ENCODE results near the gene SUSD4. TPM values are rescaled to one million over a fixed set of nuclear protein-coding genes. Genes with fewer than 3 reads are reported as not detected.
"Not testable (repeated sequence)": the region's sequence is repeated elsewhere in the genome, so short reads cannot be mapped to it uniquely, and the experiment has no call there.

The SUSD4 gene
- total RNA-seq, 1 donor from 2014 or later, result 0.13 TPM

DNA sequence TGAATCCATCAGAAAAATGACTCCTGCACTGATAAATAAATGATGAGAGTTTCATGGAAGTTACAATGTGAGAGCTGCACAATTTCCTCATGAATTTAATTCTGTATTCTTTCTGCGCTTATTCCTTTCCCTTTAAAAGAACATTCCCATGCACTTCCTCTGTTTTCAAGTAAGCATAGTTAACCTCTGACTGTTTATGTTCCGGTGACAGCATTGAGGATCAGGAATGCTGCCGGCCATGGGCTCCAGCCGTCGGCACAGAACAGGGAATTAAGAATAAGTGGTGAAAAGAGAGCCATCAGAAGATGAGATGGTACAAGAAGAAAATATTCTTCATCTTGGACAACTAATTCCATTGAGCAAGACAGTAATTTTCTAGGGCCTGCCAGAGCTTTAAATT, 65.3 kb downstream of the SUSD4 start:
- peak in 1 of 2 donors; percentile 9 for DNase-seq (ENCODE audit: low read depth in 2 of 2)

GRCh38 chr1:223297800-223298199, 66.2 kb downstream of the SUSD4 start:
- DNase-seq (ENCODE audit: low read depth in 2 of 2), result no peak

GRCh38 chr1:223291796-223292195, 72.2 kb downstream of the SUSD4 start:
- no peak for DNase-seq (ENCODE audit: low read depth in 2 of 2)

- no peak for DNase-seq (ENCODE audit: low read depth in 2 of 2)
Observed at GRCh38 chr1:223290397-223290796, 73.6 kb downstream of the SUSD4 start.

DNA sequence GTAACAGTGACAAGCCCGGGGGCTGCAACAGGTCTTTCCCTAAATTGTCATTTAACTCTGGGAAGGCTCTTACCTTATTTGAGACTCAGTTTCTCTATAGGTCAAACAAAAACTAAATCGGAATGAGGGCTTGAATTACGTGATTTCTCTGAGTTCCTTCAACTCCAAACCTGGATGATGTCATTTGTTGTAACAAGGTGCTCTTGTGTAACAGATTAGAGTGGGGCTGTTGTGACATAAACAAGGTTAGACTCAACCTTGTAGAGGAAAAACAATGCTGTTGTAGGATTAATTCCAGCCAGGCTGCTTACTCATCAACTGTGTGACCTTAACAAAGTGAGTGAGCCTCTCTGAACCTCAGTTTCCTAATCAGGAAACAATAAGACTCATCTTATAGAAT, 74.4 kb downstream of the SUSD4 start:
- DNase-seq (ENCODE audit: low read depth in 2 of 2), result no peak

DNA sequence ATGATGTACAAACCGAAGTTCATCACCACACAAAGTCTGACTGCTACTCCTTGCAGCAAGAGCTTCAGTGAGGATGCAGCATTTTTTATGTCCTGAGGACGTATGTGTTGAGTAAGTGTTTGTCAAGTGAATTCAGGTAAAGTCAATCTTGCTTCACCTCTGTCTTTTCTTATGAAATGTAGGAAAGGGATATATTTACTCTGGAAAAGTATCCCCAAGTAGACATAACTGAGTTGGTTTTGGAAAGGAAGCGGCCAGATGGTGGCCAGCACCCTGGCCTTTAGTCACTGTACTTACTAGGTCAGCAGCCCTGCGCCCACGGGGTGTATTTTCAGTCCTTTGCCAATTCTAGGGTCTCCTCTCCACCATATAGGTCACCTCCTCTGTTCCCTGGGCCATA, 75.2 kb downstream of the SUSD4 start:
- no peak for DNase-seq (ENCODE audit: low read depth in 2 of 2)

GRCh38 chr1:223285452-223285851, 78.5 kb downstream of the SUSD4 start:
- no peak for DNase-seq (ENCODE audit: low read depth in 2 of 2)

GRCh38 chr1:223283697-223284096, 80.3 kb downstream of the SUSD4 start:
- not testable (repeated sequence) for DNase-seq (ENCODE audit: low read depth in 2 of 2)

DNA sequence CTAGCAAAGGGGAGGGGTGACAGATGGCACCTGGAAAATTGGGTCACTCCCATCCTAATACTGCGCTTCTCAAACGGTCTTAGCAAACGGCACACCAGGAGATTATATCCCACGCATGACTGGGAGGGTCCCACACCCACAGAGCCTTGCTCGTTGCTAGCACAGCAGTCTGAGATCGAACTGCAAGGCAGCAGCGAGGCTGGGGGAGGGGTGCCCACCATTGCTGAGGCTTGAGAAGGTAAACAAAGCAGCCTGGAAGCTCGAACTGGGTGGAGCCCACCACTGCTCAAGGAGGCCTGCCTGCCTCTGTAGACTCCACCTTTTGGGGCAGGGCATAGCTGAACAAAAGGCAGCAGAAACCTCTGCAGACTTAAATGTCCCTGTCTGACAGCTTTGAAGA, 85.7 kb downstream of the SUSD4 start:
- not testable (repeated sequence) for DNase-seq (ENCODE audit: low read depth in 2 of 2)

DNA sequence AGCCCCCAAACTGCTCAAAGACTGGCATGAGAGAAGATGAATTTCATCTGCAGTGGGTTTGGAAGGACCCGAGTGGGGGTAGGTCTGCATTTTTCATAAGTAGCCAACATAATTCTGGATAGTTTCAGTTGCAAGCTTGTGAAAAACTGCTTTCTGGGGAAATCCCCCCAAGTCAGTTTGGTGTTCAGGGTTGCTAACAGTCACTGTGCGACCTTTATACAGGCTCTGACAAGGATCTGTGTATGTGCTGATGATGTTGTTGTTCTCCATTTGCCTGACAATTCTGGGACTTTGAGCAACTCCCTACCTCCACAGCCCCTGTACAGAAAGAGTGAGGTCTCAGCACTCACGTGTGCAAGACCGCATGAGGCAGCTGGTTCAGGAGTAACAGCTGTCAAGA, 87.9 kb downstream of the SUSD4 start:
- DNase-seq (ENCODE audit: low read depth in 2 of 2), result no peak

GRCh38 chr1:223273511-223273910, 90.5 kb downstream of the SUSD4 start:
- DNase-seq (ENCODE audit: low read depth in 2 of 2), result no peak

DNA sequence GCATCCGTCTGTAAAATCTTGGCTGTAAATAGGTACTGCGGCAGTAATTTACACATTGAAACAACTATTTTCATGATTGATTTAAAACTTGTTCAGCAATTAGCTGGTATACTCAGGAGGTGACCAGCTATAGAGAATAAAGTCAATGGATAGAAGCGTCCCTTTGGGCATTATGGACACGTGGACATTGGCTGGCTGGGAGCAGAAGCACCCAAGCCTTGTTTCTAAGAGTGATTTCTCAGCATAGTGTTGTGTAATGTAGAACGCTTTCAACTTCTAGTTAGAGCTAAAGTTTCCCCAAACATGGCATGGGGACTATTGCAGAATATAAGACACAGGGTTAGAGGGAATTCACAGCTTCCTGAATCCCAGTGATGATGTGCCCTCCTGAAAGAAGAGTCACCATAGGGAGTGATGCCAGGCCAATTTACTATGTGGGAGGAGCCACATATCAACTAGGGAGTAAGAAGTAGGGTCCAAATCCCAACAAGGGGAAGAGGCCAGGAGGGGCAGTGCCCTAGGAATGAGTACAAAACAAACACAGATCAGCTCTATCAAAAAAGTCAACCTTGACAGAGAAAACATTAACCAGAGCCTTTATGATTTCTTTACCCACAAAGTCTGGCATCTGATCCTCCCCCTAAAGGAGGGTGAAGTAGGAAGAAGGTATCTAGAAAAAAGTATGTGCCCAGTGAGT, 92.7 kb downstream of the SUSD4 start:
- no peak for DNase-seq (ENCODE audit: low read depth in 2 of 2)

GRCh38 chr1:223270155-223270554, 93.8 kb downstream of the SUSD4 start:
- no peak for DNase-seq (ENCODE audit: low read depth in 2 of 2)

DNA sequence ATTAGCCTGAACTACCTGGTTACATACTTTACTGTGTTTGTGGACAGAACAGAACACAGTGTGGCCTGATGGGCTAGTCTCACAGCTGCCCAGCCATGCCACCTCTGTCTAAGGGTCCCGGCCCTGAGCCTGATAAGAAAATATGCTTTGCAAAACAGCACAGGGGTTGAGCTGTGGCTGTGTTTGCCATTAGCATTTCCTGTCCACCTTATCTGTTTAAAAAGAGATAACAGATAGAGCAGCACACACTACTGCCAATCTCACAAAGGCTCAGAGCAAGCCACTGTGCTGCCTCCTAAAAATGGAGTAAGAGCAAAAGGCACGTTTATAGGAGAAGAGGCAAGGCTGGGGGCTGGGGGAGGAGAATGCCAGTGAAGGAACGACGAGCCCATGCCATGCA, 95.0 kb downstream of the SUSD4 start:
- DNase-seq (ENCODE audit: low read depth in 2 of 2), result no peak

- DNase-seq (ENCODE audit: low read depth in 2 of 2), result no peak
Observed at GRCh38 chr1:223266632-223267172, 97.3 kb downstream of the SUSD4 start.

DNA sequence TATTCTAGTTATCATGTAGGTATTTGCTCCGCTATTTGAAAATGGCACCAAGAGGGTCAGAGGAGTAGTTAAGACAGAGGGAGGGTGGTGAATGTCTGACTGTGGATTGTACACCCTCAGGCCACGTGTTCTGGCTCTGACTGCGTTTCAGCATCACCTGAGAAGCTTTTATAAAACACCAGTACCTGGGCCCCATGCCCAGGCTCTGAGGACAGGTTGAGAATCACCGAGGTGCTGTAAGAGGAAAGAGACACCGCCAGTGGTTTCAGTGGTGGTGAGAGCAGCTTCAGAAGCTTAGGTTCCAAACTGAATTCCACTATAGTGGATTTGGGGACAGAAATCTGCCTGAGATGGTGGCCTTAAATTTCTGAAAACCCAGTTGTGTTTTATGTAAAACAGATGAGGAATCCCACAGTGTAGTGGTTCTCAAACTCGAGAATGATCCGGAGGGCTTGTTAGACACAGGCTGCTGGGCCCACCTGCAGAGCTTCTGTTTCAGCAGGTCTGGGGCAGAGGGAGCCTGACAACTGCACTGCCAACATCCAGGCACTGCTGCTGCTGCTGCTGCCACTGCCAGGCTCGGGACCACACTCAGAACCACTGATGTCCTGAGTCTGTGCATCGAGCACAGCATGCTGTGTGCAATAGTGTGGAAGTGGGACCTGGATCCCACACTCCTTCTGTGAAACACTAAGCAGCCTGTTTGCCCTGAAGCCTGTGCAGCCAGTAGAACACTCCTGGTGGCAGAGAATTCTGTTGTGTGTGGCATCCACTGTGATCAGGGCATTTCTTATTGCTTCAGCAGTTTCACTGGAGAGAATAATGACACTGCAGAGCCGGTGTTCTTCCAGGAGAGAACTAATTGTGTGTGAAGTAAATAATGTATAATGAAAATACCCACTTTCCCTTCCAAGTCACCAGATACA, 98.7 kb downstream of the SUSD4 start:
- DNase-seq (ENCODE audit: low read depth in 2 of 2), result no peak

DNA sequence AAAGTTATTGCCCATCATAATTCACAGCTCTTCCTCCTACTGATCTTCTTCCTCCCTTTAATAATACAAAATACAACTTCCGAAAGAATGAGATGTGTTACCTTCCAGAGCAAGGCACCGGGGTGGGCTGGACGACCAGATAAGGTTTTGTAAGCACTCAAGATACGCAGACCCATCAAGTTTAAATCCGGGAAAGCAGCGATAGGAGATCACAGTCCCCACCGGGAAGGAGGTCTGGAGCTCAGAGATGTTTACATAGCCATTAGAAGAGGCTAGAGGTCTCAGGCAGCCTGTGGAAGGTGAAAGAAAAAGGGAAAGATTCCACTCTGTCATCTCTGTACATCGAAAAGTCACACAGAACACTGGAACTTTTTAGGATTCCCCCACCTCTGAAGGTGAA, 99.4 kb downstream of the SUSD4 start:
- no peak for DNase-seq (ENCODE audit: low read depth in 2 of 2)

- no peak for DNase-seq (ENCODE audit: low read depth in 2 of 2)
Observed at GRCh38 chr1:223261914-223262313, 102.1 kb downstream of the SUSD4 start.

- DNase-seq (ENCODE audit: low read depth in 2 of 2), result no peak
Observed at GRCh38 chr1:223260712-223261111, 103.3 kb downstream of the SUSD4 start.

- DNase-seq (ENCODE audit: low read depth in 2 of 2), result no peak
Observed at GRCh38 chr1:223259462-223259861, 104.5 kb downstream of the SUSD4 start.

DNA sequence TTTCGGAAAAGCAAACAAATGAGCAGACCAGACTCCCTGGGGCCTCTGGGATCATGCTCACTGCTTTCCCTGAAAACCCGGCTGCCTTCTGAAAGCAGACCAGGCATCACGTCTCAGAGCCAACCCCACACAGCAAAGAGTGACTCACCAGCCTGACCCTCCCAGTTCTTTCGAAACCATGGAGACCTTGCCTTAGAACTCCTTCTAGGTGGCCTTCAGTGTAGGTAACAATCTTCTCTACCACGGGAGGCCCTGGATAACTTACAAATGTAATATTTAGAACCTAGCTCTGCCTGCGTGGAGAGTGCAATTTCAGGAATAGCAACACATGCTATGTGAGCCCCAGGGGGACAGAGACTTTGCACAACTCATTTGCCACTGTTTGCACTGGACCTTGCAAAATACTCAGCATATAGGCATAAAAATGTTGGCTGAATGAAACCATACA, 105.2 kb downstream of the SUSD4 start:
- no peak for DNase-seq (ENCODE audit: low read depth in 2 of 2)

- no peak for DNase-seq (ENCODE audit: low read depth in 2 of 2)
Observed at GRCh38 chr1:223257856-223258550, 106.0 kb downstream of the SUSD4 start.
